OCI-LY1 (cell line): Measurements from ENCODE around the gene EXOC7.

Source experiments
- EZH2 ChIP-seq: fragments of 200-600 bp; sonication (generic), shearing (Covaris generic); IDR thresholded peaks from 2 replicates; pipeline ENCODE4 v1.8.0; 2017; ENCODE audit warnings: borderline replicate concordance, mixed run types, mild to moderate bottlenecking, antibody characterized with exemption, low read length, moderate library complexity, mixed read lengths
- TF ChIP-seq, protein P1 (sequence below): fragments of 200-600 bp; sonication (generic), shearing (Covaris generic); IDR thresholded peaks from 2 replicates; pipeline ENCODE4 v1.5.1; 2017; ENCODE audit warnings: mild to moderate bottlenecking, antibody characterized with exemption, low read length, moderate library complexity, mixed read lengths

GRCh38 chr17:76082326-76083251, 21.0 kb downstream of the EXOC7 start:
- TF ChIP-seq EZH2: no peak
- TF ChIP-seq, protein P1, sequence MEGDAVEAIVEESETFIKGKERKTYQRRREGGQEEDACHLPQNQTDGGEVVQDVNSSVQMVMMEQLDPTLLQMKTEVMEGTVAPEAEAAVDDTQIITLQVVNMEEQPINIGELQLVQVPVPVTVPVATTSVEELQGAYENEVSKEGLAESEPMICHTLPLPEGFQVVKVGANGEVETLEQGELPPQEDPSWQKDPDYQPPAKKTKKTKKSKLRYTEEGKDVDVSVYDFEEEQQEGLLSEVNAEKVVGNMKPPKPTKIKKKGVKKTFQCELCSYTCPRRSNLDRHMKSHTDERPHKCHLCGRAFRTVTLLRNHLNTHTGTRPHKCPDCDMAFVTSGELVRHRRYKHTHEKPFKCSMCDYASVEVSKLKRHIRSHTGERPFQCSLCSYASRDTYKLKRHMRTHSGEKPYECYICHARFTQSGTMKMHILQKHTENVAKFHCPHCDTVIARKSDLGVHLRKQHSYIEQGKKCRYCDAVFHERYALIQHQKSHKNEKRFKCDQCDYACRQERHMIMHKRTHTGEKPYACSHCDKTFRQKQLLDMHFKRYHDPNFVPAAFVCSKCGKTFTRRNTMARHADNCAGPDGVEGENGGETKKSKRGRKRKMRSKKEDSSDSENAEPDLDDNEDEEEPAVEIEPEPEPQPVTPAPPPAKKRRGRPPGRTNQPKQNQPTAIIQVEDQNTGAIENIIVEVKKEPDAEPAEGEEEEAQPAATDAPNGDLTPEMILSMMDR: no peak
